ENCODE results near the gene HMSD.

HMSD gene

GRCh38 chr18:63949068-63949737, at the start of gene HMSD:
HMSD (plus strand) TSS chr18:63949301; CDS start chr18:63953456, 4,155 bp downstream.
- DNase-seq (ENCODE audit: low read depth) = peak; percentile 42
- peak within 1 kb of the TSS; percentile 33 for H3K4me3 ChIP-seq (ENCODE audit: control insufficient read depth, low read depth, low read length)
- no peak for TF ChIP-seq CTCF (conservative IDR thresholded peaks at IDR 0.05; ENCODE audit: control insufficient read depth, insufficient read depth, low read depth, low read length)

- no peak for DNase-seq (ENCODE audit: low read depth)
- TF ChIP-seq CTCF (conservative IDR thresholded peaks at IDR 0.05; ENCODE audit: control insufficient read depth, insufficient read depth, low read depth, low read length) = no peak
- no peak overlapping the region for H3K4me3 ChIP-seq (ENCODE audit: control insufficient read depth, low read depth, low read length)
Measured at GRCh38 chr18:63903851-63904570, 45.1 kb upstream of the HMSD start.

- no peak for TF ChIP-seq CTCF (conservative IDR thresholded peaks at IDR 0.05; ENCODE audit: control insufficient read depth, insufficient read depth, low read depth, low read length)
- DNase-seq (ENCODE audit: low read depth) = no peak
- H3K4me3 ChIP-seq (ENCODE audit: control insufficient read depth, low read depth, low read length) = no peak overlapping the region
Measured at GRCh38 chr18:63904694-63905093, 44.4 kb upstream of the HMSD start.

DNA sequence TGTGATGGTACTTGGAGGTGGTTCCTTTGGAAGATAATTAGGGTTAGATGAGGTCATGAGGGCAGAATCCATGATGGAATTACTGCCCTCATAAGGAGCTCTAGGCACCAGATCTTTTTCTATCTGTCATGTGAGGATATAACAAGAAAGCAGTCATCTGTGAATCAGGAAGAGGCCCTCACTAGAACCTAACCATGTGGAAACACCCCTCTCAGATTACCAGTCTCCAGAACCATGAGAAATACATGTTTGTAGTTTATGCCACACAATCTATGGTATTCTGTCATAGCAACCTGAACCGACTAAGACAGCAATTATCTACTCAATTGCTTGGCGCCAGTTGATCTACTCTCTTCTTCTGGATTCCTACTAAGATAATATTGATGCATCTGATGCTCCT, 43.7 kb upstream of the HMSD start:
- DNase-seq (ENCODE audit: low read depth) = no peak
- no peak for TF ChIP-seq CTCF (conservative IDR thresholded peaks at IDR 0.05; ENCODE audit: control insufficient read depth, insufficient read depth, low read depth, low read length)
- no peak overlapping the region for H3K4me3 ChIP-seq (ENCODE audit: control insufficient read depth, low read depth, low read length)

DNA sequence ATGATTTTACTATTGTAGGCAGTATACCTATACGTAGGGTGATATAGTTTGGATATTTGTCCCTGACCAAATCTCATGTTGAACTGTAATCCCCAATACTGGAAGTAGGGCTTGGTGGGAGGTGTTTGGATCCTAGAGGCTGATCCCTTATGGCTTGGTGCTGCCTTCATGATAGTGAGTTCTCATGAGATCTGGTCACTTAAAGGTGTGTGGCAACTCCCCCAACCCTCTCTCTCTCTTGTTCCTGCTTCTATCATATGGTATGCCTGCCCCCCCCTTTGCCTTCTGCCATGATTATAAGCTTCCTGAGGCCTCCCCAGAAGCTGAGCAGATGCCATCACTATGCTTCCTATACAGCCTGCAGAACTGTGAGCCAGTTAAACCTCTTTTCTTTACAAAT, 43.0 kb upstream of the HMSD start:
- no peak overlapping the region for H3K4me3 ChIP-seq (ENCODE audit: control insufficient read depth, low read depth, low read length)
- no peak for TF ChIP-seq CTCF (conservative IDR thresholded peaks at IDR 0.05; ENCODE audit: control insufficient read depth, insufficient read depth, low read depth, low read length)
- DNase-seq (ENCODE audit: low read depth) = no peak

GRCh38 chr18:63907664-63908063, 41.4 kb upstream of the HMSD start, which contains the start of gene SERPINB10:
SERPINB10 (plus strand) TSS chr18:63907958; CDS start chr18:63915511, 7,553 bp downstream.
- DNase-seq (ENCODE audit: low read depth) = no peak
- no peak for TF ChIP-seq CTCF (conservative IDR thresholded peaks at IDR 0.05; ENCODE audit: control insufficient read depth, insufficient read depth, low read depth, low read length)
- no peak within 1 kb of the TSS for H3K4me3 ChIP-seq (ENCODE audit: control insufficient read depth, low read depth, low read length)
